Tibial nerve (tissue), 3 donors: ENCODE data around the gene LAMC3.

Experiments used
- CTCF ChIP-seq, 5 experiments: fragments of 200-600 bp in 3 of 5; fragments of 450-650 bp in 2 of 5; sonication (generic) in 3 of 5; IDR thresholded peaks; one replicate each; pipeline ENCODE4 v1.5.1; 2016 to 2019; ENCODE audit warnings: antibody characterized with exemption in 5 of 5, mild to moderate bottlenecking in 3 of 5, moderate library complexity in 2 of 5
- POLR2A ChIP-seq, 2 donors: fragments of 450-650 bp; IDR thresholded peaks; one replicate each; pipeline ENCODE4 v1.6.1; 2017; ENCODE audit warnings: antibody characterized with exemption in 2 of 2, mild to moderate bottlenecking in 2 of 2, moderate library complexity in 2 of 2

DNA sequence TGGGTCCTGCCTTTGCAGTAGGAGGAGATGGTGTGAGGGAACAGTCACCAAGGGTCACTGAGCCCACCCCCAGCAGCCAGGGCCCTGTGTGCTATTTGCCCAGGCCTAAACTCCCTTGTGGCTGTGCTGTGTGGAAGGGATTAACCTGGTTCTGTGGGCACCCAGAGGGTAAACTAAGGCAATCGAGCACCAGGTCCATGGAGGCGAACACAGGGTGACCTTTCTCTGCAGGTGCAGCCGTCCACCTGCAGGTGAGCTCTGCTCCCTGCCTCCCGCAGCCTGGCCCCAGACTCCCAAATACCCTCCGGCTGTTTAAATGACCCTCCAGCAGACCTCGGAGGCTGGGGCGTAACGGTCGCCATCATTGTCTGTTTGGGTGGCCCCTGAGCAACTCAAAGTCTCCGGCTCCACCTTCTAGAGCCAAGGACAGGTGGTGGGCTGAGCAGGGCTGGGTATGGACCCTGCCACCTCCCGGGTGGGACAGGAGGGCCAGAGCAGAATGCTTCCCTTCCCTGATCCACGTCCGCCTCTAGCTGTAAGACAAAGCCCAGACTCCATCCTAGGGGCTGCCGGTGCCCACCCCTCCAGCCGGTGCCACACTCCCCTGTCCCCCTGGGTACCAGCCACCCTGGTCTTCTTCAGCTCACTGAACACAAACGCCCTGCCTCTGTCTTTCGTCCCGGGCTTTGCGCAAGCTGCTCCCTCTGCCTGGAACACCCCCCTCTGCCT lies 35.9 kb upstream of the LAMC3 start:
- TF ChIP-seq POLR2A (IDR thresholded peaks at IDR 0.05) (no peak), CTCF (IDR thresholded peaks at IDR 0.05) (no peak)
